ENCODE results near the gene ZBTB9.

DNA sequence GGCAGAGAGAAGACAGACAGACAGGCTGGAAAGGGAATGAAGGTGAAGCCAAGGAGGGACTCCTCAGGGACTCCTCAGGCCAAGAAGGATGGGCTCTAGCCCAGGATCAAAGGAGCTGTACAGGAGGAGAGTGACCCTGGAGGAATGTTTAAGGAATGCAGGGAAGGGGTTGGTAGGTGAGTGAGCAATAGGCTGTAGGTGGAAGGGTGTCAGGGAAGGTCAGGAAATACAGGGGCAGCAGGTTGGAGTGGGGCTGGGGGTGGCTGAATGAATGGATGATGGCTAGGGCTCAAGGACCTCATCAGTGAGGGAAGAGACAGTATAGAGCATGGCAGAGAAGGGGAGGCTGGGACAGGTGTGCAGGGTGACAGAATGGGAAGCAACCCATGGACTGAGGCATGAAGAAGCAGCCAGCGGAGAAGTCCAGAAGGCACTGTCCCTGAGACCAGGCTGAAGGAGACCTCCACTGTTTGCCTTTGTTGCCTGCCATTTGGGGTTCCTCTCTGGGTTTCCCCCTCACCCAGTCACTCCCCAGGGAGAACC lies 21.3 kb upstream of the ZBTB9 start:
- TF ChIP-seq, protein P1, sequence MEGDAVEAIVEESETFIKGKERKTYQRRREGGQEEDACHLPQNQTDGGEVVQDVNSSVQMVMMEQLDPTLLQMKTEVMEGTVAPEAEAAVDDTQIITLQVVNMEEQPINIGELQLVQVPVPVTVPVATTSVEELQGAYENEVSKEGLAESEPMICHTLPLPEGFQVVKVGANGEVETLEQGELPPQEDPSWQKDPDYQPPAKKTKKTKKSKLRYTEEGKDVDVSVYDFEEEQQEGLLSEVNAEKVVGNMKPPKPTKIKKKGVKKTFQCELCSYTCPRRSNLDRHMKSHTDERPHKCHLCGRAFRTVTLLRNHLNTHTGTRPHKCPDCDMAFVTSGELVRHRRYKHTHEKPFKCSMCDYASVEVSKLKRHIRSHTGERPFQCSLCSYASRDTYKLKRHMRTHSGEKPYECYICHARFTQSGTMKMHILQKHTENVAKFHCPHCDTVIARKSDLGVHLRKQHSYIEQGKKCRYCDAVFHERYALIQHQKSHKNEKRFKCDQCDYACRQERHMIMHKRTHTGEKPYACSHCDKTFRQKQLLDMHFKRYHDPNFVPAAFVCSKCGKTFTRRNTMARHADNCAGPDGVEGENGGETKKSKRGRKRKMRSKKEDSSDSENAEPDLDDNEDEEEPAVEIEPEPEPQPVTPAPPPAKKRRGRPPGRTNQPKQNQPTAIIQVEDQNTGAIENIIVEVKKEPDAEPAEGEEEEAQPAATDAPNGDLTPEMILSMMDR (IDR thresholded peaks at IDR 0.05) = no peak
- no peak for TF ChIP-seq POLR2A (IDR thresholded peaks at IDR 0.05; ENCODE audit: low read depth)
- TF ChIP-seq POLR2AphosphoS5 (IDR thresholded peaks at IDR 0.05) = no peak
- TF ChIP-seq EP300 (IDR thresholded peaks at IDR 0.05) = no peak

Measured in esophagus muscularis mucosa (tissue), 4 donors.